IMR-90 (cell line): ENCODE data around the gene CHPT1. TPM values are rescaled to one million over a fixed set of nuclear protein-coding genes. Genes with fewer than 3 reads are reported as not detected.

ENCODE experiments used
- ATAC-seq: fragments of 200-7000 bp; cut with Tn5 transposase; 2 replicates; pipeline ENCODE4 v1.9.1; 2020; ENCODE audit warnings: low read depth, mild to moderate bottlenecking, moderate library complexity
- BruUV-seq: library from RNA; stranded (reverse); fragments of 400-500 nt; replicated peaks from 2 replicates; lab custom pipeline; 2021; lab: Mats Ljungman, UMichigan
- CTCF ChIA-PET: fragments of 300-600 bp; formaldehyde crosslinking; extraction: SDS; loops from one replicate; lab custom pipeline; 2021; ENCODE audit warnings: antibody characterized with exemption; lab: Yijun Ruan, JAX
- POLR2A ChIA-PET: fragments of 300-600 bp; sonication (Branson Sonifier 250); formaldehyde crosslinking; loops from one replicate; lab custom pipeline; 2022; ENCODE audit warnings: antibody characterized with exemption; ENCODE audit not compliant: unreplicated experiment; lab: Charles Lee
- DNase-seq: peaks from one replicate; pipeline ENCODE4 v3.0.0; 2013
- H2AFZ ChIP-seq: replicated peaks from 2 replicates; pipeline ENCODE3; 2013; ENCODE audit warnings: low read length, mild to moderate bottlenecking; ENCODE audit not compliant: poor library complexity
- H2AK5ac ChIP-seq: 2 replicates; pipeline ENCODE4 v1.6.1; 2013; ENCODE audit warnings: low read depth, low read length, inconsistent platforms
- H2AK9ac ChIP-seq: replicated peaks from 2 replicates; pipeline ENCODE3; 2013; ENCODE audit warnings: mild to moderate bottlenecking, low read depth, low read length, moderate library complexity; ENCODE audit not compliant: poor library complexity
- H2BK120ac ChIP-seq: 2 replicates; pipeline ENCODE4 v1.6.1; 2013; ENCODE audit warnings: low read depth, low read length, inconsistent platforms
- H2BK15ac ChIP-seq: 3 replicates; pipeline ENCODE4 v1.6.1; 2013; ENCODE audit warnings: low read depth, low read length, inconsistent platforms
- H2BK20ac ChIP-seq: 2 replicates; pipeline ENCODE4 v1.6.1; 2013; ENCODE audit warnings: low read depth, mild to moderate bottlenecking, inconsistent platforms, low read length, moderate library complexity
- H2BK5ac ChIP-seq: 2 replicates; pipeline ENCODE4 v1.6.1; 2013; ENCODE audit warnings: mild to moderate bottlenecking, low read depth, low read length, inconsistent platforms; ENCODE audit not compliant: poor library complexity, severe bottlenecking
- H3K14ac ChIP-seq: replicated peaks from 2 replicates; pipeline ENCODE4 v1.6.1; 2013; ENCODE audit warnings: low read depth, low read length, inconsistent platforms
- H3K18ac ChIP-seq: 2 replicates; pipeline ENCODE4 v1.6.1; 2013; ENCODE audit warnings: low read depth, low read length, control low read depth
- H3K23ac ChIP-seq: 2 replicates; pipeline ENCODE4 v1.6.1; 2013; ENCODE audit warnings: low read depth, low read length, inconsistent platforms
- H3K27ac ChIP-seq: 2 replicates; pipeline ENCODE4 v1.5.1; 2013; ENCODE audit warnings: mild to moderate bottlenecking, control low read depth, low read length; ENCODE audit not compliant: insufficient read depth
- H3K27me3 ChIP-seq: 2 replicates; pipeline ENCODE4 v1.6.1; 2013; ENCODE audit warnings: low read length; ENCODE audit not compliant: control insufficient read depth, insufficient read depth
- H3K36me3 ChIP-seq: 2 replicates; pipeline ENCODE4 v1.6.1; 2013; ENCODE audit warnings: low read length, mixed read lengths; ENCODE audit not compliant: control insufficient read depth, insufficient read depth
- H3K4ac ChIP-seq: 2 replicates; pipeline ENCODE4 v1.6.1; 2013; ENCODE audit warnings: low read depth, low read length, inconsistent platforms
- H3K4me1 ChIP-seq: 2 replicates; pipeline ENCODE4 v1.6.1; 2013; ENCODE audit warnings: low read length, mixed read lengths; ENCODE audit not compliant: control insufficient read depth, insufficient read depth
- H3K4me2 ChIP-seq: 2 replicates; pipeline ENCODE4 v1.6.1; 2013; ENCODE audit warnings: low read depth, mild to moderate bottlenecking, control low read depth, low read length, moderate library complexity
- H3K4me3 ChIP-seq: 2 replicates; pipeline ENCODE4 v1.5.1; 2013; ENCODE audit warnings: low read depth, mild to moderate bottlenecking, control low read depth, low read length, moderate library complexity; ENCODE audit not compliant: insufficient read depth
- H3K56ac ChIP-seq: 2 replicates; pipeline ENCODE4 v1.6.1; 2013; ENCODE audit warnings: low read length, inconsistent platforms; ENCODE audit not compliant: insufficient read depth; ENCODE audit errors: extremely low read depth
- H3K79me1 ChIP-seq, 2 experiments: 2 replicates each; pipeline ENCODE4 v1.6.1; 2013; ENCODE audit warnings: low read length in 2 of 2, inconsistent platforms in 1 of 2, low read depth in 1 of 2
- H3K9ac ChIP-seq: 2 replicates; pipeline ENCODE4 v1.6.1; 2013; ENCODE audit warnings: low read depth, low read length, control low read depth
- H3K9me1 ChIP-seq: 2 replicates; pipeline ENCODE4 v1.6.1; 2013; ENCODE audit warnings: low read length, inconsistent platforms; ENCODE audit not compliant: insufficient read depth
- H3K9me3 ChIP-seq: 2 replicates; pipeline ENCODE4 v1.6.1; 2013; ENCODE audit warnings: low read length; ENCODE audit not compliant: control insufficient read depth, insufficient read depth
- H4K20me1 ChIP-seq: 2 replicates; pipeline ENCODE4 v1.6.1; 2013; ENCODE audit warnings: low read length, inconsistent platforms; ENCODE audit not compliant: insufficient read depth
- H4K5ac ChIP-seq: 2 replicates; pipeline ENCODE4 v1.6.1; 2013; ENCODE audit warnings: mild to moderate bottlenecking, low read depth, low read length, control low read depth
- H4K8ac ChIP-seq, 2 experiments: 2 replicates each; pipeline ENCODE4 v1.6.1; 2013; ENCODE audit warnings: low read depth in 2 of 2, low read length in 2 of 2, control low read depth in 1 of 2, inconsistent platforms in 1 of 2
- H4K91ac ChIP-seq: 2 replicates; pipeline ENCODE4 v1.6.1; 2013; ENCODE audit warnings: low read depth, low read length, inconsistent platforms; ENCODE audit not compliant: insufficient read depth
- BHLHE40 ChIP-seq: fragments of 150-350 bp; IDR thresholded peaks from 2 replicates; pipeline ENCODE4 v1.6.1; 2016; ENCODE audit warnings: mild to moderate bottlenecking, low read depth, low read length
- WGBS, 2 experiments: methylation state at CpG; one replicate each; pipeline versions ENCODE4 v1.1.5 to v1.1.7; 2013; ENCODE audit warnings: missing lambda C conversion rate in 2 of 2; ENCODE audit not compliant: insufficient read length in 1 of 2; ENCODE audit errors: extremely low coverage in 2 of 2; 5-methylcytosine and 5-hydroxymethylcytosine counted together
- dilution Hi-C: fragments of 300-500 bp; cut with HindIII; formaldehyde crosslinking; loops from one replicate; pipeline ENCODE4 v1.14.3; 2018; ENCODE audit warnings: low sequenced_read_pairs; ENCODE audit not compliant: unreplicated experiment
- in situ Hi-C: fragments of 300-500 bp; cut with MboI; formaldehyde crosslinking; loops from 3 replicates; pipeline ENCODE4 v1.14.3; 2019; ENCODE audit warnings: low sequenced_read_pairs, inconsistent platforms, mixed read lengths
- intact Hi-C: fragments of 100-400 bp; cut with micrococcal nuclease; formaldehyde crosslinking; loops from 2 replicates; pipeline ENCODE4 v1.10.0; 2022
- polyA plus RNA-seq, 3 experiments: library from polyadenylated mRNA; depleted of rRNA; stranded (reverse); fragments of >200 nt; gene quantifications; 2 replicates each; pipeline ENCODE4 v1.2.3, GENCODE V29; 2012; ENCODE audit warnings: low replicate concordance in 1 of 3
- total RNA-seq: library from RNA; depleted of rRNA; stranded (reverse); fragments of >200 nt; gene quantifications from 2 replicates; pipeline ENCODE4 v1.2.3, GENCODE V29; 2012

CHPT1 gene
- total and polyA plus RNA-seq, 2 of the 4 experiments (the other 2 are of a cell fraction) = 8.1 to 11.7 TPM

DNA sequence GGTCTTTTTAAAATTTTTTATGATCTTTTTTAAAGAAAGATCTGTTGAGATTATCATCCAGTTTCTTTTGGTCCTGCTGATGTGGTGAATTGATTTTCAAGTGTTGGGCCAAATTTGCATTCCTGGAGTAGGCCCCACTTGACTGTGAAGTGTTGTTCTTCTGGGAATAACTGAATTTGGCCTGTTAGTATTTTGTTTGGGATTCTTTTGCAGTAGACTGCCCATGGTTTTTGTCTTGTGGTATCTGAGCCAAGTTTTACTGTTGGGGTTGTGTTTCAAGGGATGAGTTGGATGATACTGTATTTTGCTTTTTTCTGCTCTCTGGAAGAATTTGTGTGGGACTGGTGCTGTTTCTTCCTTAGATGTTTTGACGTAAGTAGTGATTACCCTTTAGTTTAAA, 45.8 kb downstream of the CHPT1 start:
- Histone ChIP-seq H3K4me3 (no peak overlapping the region), H4K8ac (no peak overlapping the region), H3K18ac (no peak overlapping the region), H3K4ac (no peak overlapping the region), H3K27ac (no peak overlapping the region), H4K91ac (no peak overlapping the region), H2AK5ac (no peak overlapping the region), H3K79me1 (no peaks in the 10 kb centered on the region), H2BK15ac (no peak overlapping the region), H2BK120ac (no peak overlapping the region), H3K9ac (no peak overlapping the region), H3K14ac (no peak overlapping the region), H3K9me1 (no peaks in the 10 kb centered on the region; the same call in 1 of the 2 replicates), H3K9me3 (no peaks in the 10 kb centered on the region), H2BK5ac (no peak overlapping the region), H3K27me3 (no peaks in the 10 kb centered on the region), H3K4me1 (no peaks in the 10 kb centered on the region), H3K56ac (no peak overlapping the region), H4K5ac (no peak overlapping the region), H3K36me3 (peaks cover 23% of the 10 kb centered on the region), H2AFZ (no peak overlapping the region), H2BK20ac (no peak overlapping the region), H4K20me1 (no peaks in the 10 kb centered on the region), H3K23ac (no peak overlapping the region), H2AK9ac (no peak overlapping the region), H3K4me2 (no peak overlapping the region)
- DNase-seq (no peak), ATAC-seq (no peak)
- no TSS peak for BruUV-seq
- dilution Hi-C loops (no loop called here), intact Hi-C loops (no loop called here), in situ Hi-C loops (no loop called here)
- TF ChIP-seq BHLHE40 = no peak
- POLR2A ChIA-PET = no interaction called here
- CTCF ChIA-PET = no interaction called here
- no CpG with 5 or more reads among the region's 1 CpG for WGBS, 2 experiments
